HepG2 (cell line): Measurements from ENCODE around the gene ADAMTSL4. TPM values are rescaled to one million over a fixed set of nuclear protein-coding genes. Genes with fewer than 3 reads are reported as not detected.
A peak's percentile ranks its signal among the peaks of the same experiment; 100 is the strongest.

ENCODE experiments used
- ATAC-seq: fragments of 200-7000 bp; cut with Tn5 transposase; 3 replicates; pipeline ENCODE4 v1.9.1; 2020; ENCODE audit warnings: mild to moderate bottlenecking, moderate library complexity
- BruUV-seq: library from RNA; stranded (reverse); fragments of 400-500 nt; replicated peaks from 2 replicates; lab custom pipeline; 2021; lab: Mats Ljungman, UMichigan
- CTCF ChIA-PET: fragments of 300-600 bp; formaldehyde crosslinking; extraction: SDS; loops from one replicate; lab custom pipeline; 2021; ENCODE audit warnings: low total read pairs, inconsistent platforms, low intra/inter-chr PET ratio; lab: Yijun Ruan, JAX
- POLR2A ChIA-PET: fragments of 350-600 bp; sonication (Branson Sonifier 250); formaldehyde crosslinking; loops from one replicate; lab custom pipeline; 2020; ENCODE audit warnings: antibody characterized with exemption, inconsistent platforms; lab: Yijun Ruan, JAX
- DNase-seq: peaks from one replicate; pipeline ENCODE4 v3.0.0-alpha.2; 2015; ENCODE audit warnings: low spot score
- FAIRE-seq: peaks from 3 replicates; lab custom pipeline; 2011; peaks lifted over from hg19 to GRCh38; lab: Jason Lieb, UNC
- H2AFZ ChIP-seq: one replicate; pipeline ENCODE4 v1.6.1; 2011; ENCODE audit warnings: low read length, inconsistent platforms
- H3K27ac ChIP-seq: fragments of 300-600 bp; 3 replicates; pipeline ENCODE4 v1.8.0; 2011; ENCODE audit warnings: mixed run types, mild to moderate bottlenecking, mixed read lengths, low read length, inconsistent platforms; ENCODE audit not compliant: insufficient read depth; ENCODE audit errors: extremely low read length
- H3K27me3 ChIP-seq, 2 experiments: fragments of 200-600 bp in 1 of 2; 2 replicates in 1 of 2; 3 replicates in 1 of 2; pipeline versions ENCODE4 v1.6.0 to v1.8.0; 2011; ENCODE audit warnings: low read length in 2 of 2, mild to moderate bottlenecking in 2 of 2, moderate library complexity in 2 of 2, inconsistent platforms in 1 of 2; ENCODE audit not compliant: insufficient read depth in 2 of 2, control insufficient read depth in 1 of 2
- H3K36me3 ChIP-seq, 2 experiments: fragments of 200-600 bp in 1 of 2; replicated peaks in 1 of 2; 2 replicates in 1 of 2; 3 replicates in 1 of 2; pipeline versions ENCODE4 v1.5.1 to v1.8.0; 2011; ENCODE audit warnings: low read length in 2 of 2, inconsistent platforms in 1 of 2; ENCODE audit not compliant: insufficient read depth in 2 of 2, control insufficient read depth in 1 of 2
- H3K4me1 ChIP-seq: 2 replicates; pipeline ENCODE4 v1.5.1; 2012; ENCODE audit warnings: low read length, inconsistent platforms; ENCODE audit not compliant: insufficient read depth
- H3K4me2 ChIP-seq: 2 replicates; pipeline ENCODE4 v1.6.0; 2011; ENCODE audit warnings: low read depth, low read length, inconsistent platforms
- H3K4me3 ChIP-seq, 3 experiments: fragments of 200-600 bp in 1 of 3; sonication (generic), shearing (Covaris generic) in 1 of 3; replicated peaks in 1 of 3; 2 replicates each; pipeline ENCODE4 v1.5.1; 2011 to 2016; ENCODE audit warnings: low read length in 3 of 3, inconsistent platforms in 2 of 3, low read depth in 2 of 3, mild to moderate bottlenecking in 2 of 3, control low read depth in 1 of 3, mixed read lengths in 1 of 3; ENCODE audit not compliant: insufficient read depth in 1 of 3
- H3K79me2 ChIP-seq: one replicate; pipeline ENCODE4 v1.6.1; 2011; ENCODE audit warnings: low read length, inconsistent platforms; ENCODE audit not compliant: insufficient read depth
- H3K9ac ChIP-seq: 2 replicates; pipeline ENCODE4 v1.6.0; 2011; ENCODE audit warnings: mild to moderate bottlenecking, low read depth, low read length, inconsistent platforms; ENCODE audit not compliant: insufficient read depth
- H3K9me3 ChIP-seq: 2 replicates; pipeline ENCODE4 v1.5.1; 2012; ENCODE audit warnings: mild to moderate bottlenecking, low read length
- H4K20me1 ChIP-seq: 2 replicates; pipeline ENCODE4 v1.6.0; 2011; ENCODE audit warnings: inconsistent platforms, mild to moderate bottlenecking, low read length, moderate library complexity; ENCODE audit not compliant: insufficient read depth
- ARID3A ChIP-seq: IDR thresholded peaks from 2 replicates; pipeline ENCODE4 v1.6.1; 2012; ENCODE audit warnings: low read depth, low read length, improper control_type of control experiment
- BCL6 ChIP-seq: IDR thresholded peaks from 2 replicates; pipeline ENCODE4 v1.6.1; 2016; ENCODE audit warnings: missing genetic modification reagents, missing compliant biosample characterization
- HNF4G ChIP-seq, 2 experiments: sonication (generic) in 1 of 2; formaldehyde crosslinking in 1 of 2; IDR thresholded peaks; 2 replicates each; pipeline versions ENCODE4 v1.4.0 to v1.6.1; 2011 to 2020; ENCODE audit warnings: borderline replicate concordance in 2 of 2, low read depth in 2 of 2, mild to moderate bottlenecking in 2 of 2, low read length in 1 of 2, missing genetic modification reagents in 1 of 2, moderate library complexity in 1 of 2
- PAX8 ChIP-seq: sonication (generic); formaldehyde crosslinking; IDR thresholded peaks from 2 replicates; pipeline ENCODE4 v1.8.0; 2022; ENCODE audit warnings: mild to moderate bottlenecking, missing genetic modification reagents, borderline replicate concordance
- ZNF614 ChIP-seq: IDR thresholded peaks from 2 replicates; pipeline ENCODE4 v1.6.1; 2018; ENCODE audit warnings: missing biosample characterization, missing genetic modification reagents, inconsistent platforms, borderline replicate concordance
- WGBS: methylation state at CpG from one replicate; pipeline ENCODE4 v1.1.6; 2017; ENCODE audit warnings: low lambda C conversion rate; 5-methylcytosine and 5-hydroxymethylcytosine counted together
- in situ Hi-C: cut with HindIII; loops from 2 replicates; pipeline ENCODE4 v1.10.0; 2017; ENCODE audit warnings: low pct_unique_long_range_greater_than_20kb; ENCODE audit not compliant: extremely low pct_ligation_motif_present
- intact Hi-C: fragments of 100-400 bp; cut with micrococcal nuclease; formaldehyde crosslinking; loops from one replicate; pipeline ENCODE4 v1.10.0; 2022; ENCODE audit not compliant: unreplicated experiment
- polyA plus RNA-seq, 8 experiments: library from polyadenylated mRNA; depleted of rRNA in 3 of 8; stranded (reverse) in 7 of 8; unstranded in 1 of 8; fragments of >200 nt; fragmentation: Illumina TruSeq in 4 of 8; extraction: Trizol in 4 of 8; gene quantifications; 2 replicates each; pipeline versions ENCODE4 v1.2.1 to v1.2.3, GENCODE V29; 2011 to 2016; ENCODE audit warnings: low read depth in 4 of 8, missing spikeins in 1 of 8, mixed read lengths in 1 of 8; ENCODE audit not compliant: insufficient read depth in 1 of 8
- total RNA-seq, 5 experiments: library from RNA; depleted of rRNA; stranded (reverse); fragments of >200 nt; fragmentation: Illumina TruSeq; extraction: Trizol; gene quantifications; 2 replicates each; pipeline ENCODE4 v1.2.3, GENCODE V29; 2016; ENCODE audit warnings: low read depth in 1 of 5
- TF ChIP-seq, protein P1 (sequence below): sonication (generic); formaldehyde crosslinking; IDR thresholded peaks from 2 replicates; pipeline ENCODE4 v1.4.0; 2020; ENCODE audit warnings: mild to moderate bottlenecking, missing genetic modification reagents, borderline replicate concordance
- TF ChIP-seq, protein P2 (sequence below): sonication (generic); formaldehyde crosslinking; IDR thresholded peaks from 2 replicates; pipeline ENCODE4 v1.5.0; 2020; ENCODE audit warnings: missing genetic modification reagents
- TF ChIP-seq, protein P3 (sequence below): sonication (generic); formaldehyde crosslinking; IDR thresholded peaks from 2 replicates; pipeline ENCODE4 v1.4.0; 2020; ENCODE audit warnings: missing genetic modification reagents

Gene ADAMTSL4
- total and polyA plus RNA-seq, 2 of the 13 experiments (the other 11 are each of a cell fraction or from before 2014, with no cell fraction given), result 3.9 to 16.4 TPM

DNA sequence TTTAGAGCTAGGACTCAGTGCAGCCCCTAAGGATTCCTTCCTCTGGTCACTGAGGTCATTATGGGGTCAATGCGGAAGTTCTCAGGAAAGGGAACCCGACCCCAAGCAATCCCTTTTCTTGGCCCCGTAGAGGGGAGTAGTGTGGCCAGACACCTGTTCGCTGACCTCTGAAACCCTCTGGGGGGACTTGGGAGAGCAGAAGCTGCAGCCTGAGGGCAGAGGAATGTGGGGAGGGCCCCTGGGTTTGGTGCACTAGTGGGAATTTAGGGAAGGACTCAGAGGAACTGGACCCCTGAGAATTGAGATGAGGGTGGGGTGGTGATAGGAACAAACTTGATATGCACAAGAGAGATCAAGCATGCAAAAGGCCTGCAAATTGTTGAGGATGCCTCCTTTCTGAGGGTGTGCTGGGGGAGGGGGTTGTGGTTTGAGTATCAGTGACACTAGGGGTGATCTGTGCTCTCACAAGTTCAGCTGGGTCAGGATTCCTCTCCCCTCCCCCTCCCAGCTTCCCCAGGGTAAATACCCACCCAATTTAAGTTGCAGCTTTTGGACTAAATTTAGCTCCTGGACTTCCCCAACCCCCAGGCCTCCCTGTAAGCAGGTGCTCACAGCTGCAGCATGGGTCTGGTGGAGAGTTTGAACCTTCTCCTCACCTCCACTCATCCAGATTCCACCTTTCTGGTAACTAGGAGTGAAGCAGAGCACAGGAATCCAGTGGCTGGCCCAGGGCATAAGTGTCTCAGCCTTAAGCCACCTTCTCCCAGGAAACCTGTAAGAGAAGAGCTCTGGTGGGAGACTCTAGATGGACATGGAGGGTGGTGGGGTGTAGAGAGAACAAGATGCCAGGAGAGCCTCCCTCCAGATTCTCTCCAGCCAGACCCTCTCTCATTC lies 13.5 kb downstream of the ADAMTSL4 start:
- no peak for DNase-seq
- peaks cover 58% of the 10 kb centered on the region for H3K4me1 ChIP-seq
- H3K27me3 ChIP-seq, result no peaks in the 10 kb centered on the region
- no peak overlapping the region for H2AFZ ChIP-seq
- H3K4me3 ChIP-seq, result peak overlapping the region; percentile 50 to 80 (median 72)
- in situ Hi-C loops, result loop anchor here (5.0 kb wide), 2 partner anchors 65 to 250 kb away; partner anchors contain the start of gene ENSA
- peaks cover 0 to under 1% of the 10 kb centered on the region in 2 experiments; a peak in 1 of 5 replicates for H3K36me3 ChIP-seq
- 0% methylated on average over 4 of the region's 4 CpGs for WGBS
- H4K20me1 ChIP-seq, result no peaks in the 10 kb centered on the region
- intact Hi-C loops, result loop anchor here (5.0 kb wide), 1 partner anchor 135 kb away; the partner anchor contains the start of gene GOLPH3L
- no peaks in the 10 kb centered on the region for H3K9me3 ChIP-seq
- peak; percentile 56 for FAIRE-seq
- BruUV-seq, result no TSS peak
- peak overlapping the region; percentile 88 for H3K9ac ChIP-seq
- ChIA-PET CTCF (interaction anchor here (1.3 kb wide), 1 partner anchor 14 kb away, joined by 4 read pairs; no protein-coding TSS in a partner anchor), POLR2A (interaction anchor here (0.5 to 13.0 kb wide), 23 partner anchors 12 to 627 kb away, joined by 3 to 469 read pairs (median 4); partner anchors contain the start of genes ADAMTSL4, CA14, ENSA and FALEC)
- ATAC-seq, result no peak
- peaks cover 14% of the 10 kb centered on the region for H3K79me2 ChIP-seq
- peak overlapping the region; percentile 91 for H3K27ac ChIP-seq
- H3K4me2 ChIP-seq, result peak overlapping the region; percentile 99
- TF ChIP-seq BCL6 (CRISPR knock-in tag) (no peak), HNF4G (IDR thresholded peaks at IDR 0.05; ENCODE audit: borderline replicate concordance, low read depth, low read length) (peak; percentile 21; the same call in 1 of the 2 replicates), HNF4G (CRISPR knock-in tag; IDR thresholded peaks at IDR 0.05; ENCODE audit: borderline replicate concordance, low read depth) (no peak), PAX8 (CRISPR knock-in tag) (no peak), ARID3A (0 out of 2 replicates have a peak, but pooled peaks have one; percentile 4), ZNF614 (CRISPR knock-in tag) (0 out of 2 replicates have a peak, but pooled peaks have one; percentile 4)
- TF ChIP-seq, protein P1, sequence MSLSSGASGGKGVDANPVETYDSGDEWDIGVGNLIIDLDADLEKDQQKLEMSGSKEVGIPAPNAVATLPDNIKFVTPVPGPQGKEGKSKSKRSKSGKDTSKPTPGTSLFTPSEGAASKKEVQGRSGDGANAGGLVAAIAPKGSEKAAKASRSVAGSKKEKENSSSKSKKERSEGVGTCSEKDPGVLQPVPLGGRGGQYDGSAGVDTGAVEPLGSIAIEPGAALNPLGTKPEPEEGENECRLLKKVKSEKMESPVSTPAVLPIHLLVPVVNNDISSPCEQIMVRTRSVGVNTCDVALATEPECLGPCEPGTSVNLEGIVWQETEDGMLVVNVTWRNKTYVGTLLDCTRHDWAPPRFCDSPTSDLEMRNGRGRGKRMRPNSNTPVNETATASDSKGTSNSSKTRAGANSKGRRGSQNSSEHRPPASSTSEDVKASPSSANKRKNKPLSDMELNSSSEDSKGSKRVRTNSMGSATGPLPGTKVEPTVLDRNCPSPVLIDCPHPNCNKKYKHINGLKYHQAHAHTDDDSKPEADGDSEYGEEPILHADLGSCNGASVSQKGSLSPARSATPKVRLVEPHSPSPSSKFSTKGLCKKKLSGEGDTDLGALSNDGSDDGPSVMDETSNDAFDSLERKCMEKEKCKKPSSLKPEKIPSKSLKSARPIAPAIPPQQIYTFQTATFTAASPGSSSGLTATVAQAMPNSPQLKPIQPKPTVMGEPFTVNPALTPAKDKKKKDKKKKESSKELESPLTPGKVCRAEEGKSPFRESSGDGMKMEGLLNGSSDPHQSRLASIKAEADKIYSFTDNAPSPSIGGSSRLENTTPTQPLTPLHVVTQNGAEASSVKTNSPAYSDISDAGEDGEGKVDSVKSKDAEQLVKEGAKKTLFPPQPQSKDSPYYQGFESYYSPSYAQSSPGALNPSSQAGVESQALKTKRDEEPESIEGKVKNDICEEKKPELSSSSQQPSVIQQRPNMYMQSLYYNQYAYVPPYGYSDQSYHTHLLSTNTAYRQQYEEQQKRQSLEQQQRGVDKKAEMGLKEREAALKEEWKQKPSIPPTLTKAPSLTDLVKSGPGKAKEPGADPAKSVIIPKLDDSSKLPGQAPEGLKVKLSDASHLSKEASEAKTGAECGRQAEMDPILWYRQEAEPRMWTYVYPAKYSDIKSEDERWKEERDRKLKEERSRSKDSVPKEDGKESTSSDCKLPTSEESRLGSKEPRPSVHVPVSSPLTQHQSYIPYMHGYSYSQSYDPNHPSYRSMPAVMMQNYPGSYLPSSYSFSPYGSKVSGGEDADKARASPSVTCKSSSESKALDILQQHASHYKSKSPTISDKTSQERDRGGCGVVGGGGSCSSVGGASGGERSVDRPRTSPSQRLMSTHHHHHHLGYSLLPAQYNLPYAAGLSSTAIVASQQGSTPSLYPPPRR (CRISPR knock-in tag), result peak; percentile 3; the same call in 1 of the 2 replicates
- TF ChIP-seq, protein P2, sequence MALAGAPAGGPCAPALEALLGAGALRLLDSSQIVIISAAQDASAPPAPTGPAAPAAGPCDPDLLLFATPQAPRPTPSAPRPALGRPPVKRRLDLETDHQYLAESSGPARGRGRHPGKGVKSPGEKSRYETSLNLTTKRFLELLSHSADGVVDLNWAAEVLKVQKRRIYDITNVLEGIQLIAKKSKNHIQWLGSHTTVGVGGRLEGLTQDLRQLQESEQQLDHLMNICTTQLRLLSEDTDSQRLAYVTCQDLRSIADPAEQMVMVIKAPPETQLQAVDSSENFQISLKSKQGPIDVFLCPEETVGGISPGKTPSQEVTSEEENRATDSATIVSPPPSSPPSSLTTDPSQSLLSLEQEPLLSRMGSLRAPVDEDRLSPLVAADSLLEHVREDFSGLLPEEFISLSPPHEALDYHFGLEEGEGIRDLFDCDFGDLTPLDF, result no peak
- TF ChIP-seq, protein P3, sequence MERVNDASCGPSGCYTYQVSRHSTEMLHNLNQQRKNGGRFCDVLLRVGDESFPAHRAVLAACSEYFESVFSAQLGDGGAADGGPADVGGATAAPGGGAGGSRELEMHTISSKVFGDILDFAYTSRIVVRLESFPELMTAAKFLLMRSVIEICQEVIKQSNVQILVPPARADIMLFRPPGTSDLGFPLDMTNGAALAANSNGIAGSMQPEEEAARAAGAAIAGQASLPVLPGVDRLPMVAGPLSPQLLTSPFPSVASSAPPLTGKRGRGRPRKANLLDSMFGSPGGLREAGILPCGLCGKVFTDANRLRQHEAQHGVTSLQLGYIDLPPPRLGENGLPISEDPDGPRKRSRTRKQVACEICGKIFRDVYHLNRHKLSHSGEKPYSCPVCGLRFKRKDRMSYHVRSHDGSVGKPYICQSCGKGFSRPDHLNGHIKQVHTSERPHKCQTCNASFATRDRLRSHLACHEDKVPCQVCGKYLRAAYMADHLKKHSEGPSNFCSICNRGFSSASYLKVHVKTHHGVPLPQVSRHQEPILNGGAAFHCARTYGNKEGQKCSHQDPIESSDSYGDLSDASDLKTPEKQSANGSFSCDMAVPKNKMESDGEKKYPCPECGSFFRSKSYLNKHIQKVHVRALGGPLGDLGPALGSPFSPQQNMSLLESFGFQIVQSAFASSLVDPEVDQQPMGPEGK (CRISPR knock-in tag), result peak; percentile 67
